GM12801 (cell line): ENCODE data around the gene ZDHHC22.

Experiments
- TF ChIP-seq, protein P1 (sequence below): IDR thresholded peaks from one replicate; pipeline ENCODE4 v1.5.1; 2011; ENCODE audit warnings: control low read depth; ENCODE audit not compliant: insufficient read length; ENCODE audit errors: extremely low read depth

ZDHHC22 gene

DNA sequence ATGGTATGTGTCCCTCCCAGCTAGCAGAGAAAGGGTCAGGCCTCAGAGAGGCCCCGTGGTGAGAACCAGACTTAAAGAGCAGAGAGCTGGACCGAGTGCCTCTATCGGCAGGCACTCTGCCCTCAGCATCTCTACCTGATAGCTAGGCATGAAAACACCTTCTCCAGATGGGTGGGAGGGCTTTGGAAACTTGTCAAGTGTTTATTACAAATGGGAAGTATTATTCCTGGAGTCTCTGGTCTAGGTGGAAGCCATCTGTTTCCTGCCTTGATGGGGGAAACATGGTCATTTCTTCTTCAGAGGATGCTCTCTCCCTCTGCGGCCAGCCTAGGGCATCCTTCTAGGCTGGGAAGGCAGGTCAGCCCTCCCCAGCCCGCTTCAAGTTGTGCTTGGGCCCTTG, 42.3 kb upstream of the ZDHHC22 start:
- TF ChIP-seq, protein P1, sequence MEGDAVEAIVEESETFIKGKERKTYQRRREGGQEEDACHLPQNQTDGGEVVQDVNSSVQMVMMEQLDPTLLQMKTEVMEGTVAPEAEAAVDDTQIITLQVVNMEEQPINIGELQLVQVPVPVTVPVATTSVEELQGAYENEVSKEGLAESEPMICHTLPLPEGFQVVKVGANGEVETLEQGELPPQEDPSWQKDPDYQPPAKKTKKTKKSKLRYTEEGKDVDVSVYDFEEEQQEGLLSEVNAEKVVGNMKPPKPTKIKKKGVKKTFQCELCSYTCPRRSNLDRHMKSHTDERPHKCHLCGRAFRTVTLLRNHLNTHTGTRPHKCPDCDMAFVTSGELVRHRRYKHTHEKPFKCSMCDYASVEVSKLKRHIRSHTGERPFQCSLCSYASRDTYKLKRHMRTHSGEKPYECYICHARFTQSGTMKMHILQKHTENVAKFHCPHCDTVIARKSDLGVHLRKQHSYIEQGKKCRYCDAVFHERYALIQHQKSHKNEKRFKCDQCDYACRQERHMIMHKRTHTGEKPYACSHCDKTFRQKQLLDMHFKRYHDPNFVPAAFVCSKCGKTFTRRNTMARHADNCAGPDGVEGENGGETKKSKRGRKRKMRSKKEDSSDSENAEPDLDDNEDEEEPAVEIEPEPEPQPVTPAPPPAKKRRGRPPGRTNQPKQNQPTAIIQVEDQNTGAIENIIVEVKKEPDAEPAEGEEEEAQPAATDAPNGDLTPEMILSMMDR: no peak

DNA sequence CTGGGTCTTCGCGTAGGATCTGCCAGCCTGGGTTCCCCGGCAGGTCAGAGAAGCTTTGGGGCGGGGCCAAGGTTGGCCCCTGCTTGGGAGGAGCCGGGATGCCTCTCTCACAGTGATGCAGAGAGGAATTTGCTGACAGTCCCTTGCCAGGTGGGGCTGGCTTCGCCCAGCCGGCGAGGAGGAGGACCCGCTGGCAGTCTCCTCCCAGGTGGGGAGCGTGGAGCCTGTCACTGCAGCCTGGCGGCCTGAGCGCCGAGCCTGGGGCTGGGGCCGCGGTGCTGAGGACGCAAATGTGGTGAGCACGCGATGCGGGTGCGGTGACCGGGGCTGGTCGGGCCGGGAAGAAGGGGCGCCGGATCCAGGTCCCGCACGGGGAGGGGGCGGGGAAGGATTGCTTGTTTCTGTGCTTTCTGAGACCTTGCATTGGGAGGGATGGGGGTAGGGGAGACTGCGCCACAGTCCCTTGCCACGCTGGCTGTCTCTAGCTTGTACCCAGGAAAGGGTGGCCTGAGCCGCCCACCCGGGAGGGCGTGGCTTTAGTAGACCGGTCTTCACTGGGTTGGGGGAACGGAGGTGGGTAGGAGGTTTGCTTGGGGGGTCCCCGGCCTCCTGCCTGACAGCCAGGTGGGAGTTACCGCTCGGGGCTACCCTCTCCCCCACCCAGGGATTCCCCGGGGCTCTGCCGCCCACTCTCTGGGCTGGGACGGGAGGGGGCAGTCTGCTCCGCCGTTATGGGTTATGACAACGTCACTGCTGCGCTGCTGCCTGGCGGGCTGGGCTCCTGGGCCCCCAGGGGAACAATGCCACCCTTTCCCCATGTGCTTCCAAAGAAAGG, 40.2 kb upstream of the ZDHHC22 start, which contains the start of gene TMEM63C:
TSS of gene TMEM63C (plus strand) at position 196 of the 835 bp plus-strand sequence. CDS start 37,016 bp downstream, outside the sequence.
- TF ChIP-seq, protein P1: no peak

DNA sequence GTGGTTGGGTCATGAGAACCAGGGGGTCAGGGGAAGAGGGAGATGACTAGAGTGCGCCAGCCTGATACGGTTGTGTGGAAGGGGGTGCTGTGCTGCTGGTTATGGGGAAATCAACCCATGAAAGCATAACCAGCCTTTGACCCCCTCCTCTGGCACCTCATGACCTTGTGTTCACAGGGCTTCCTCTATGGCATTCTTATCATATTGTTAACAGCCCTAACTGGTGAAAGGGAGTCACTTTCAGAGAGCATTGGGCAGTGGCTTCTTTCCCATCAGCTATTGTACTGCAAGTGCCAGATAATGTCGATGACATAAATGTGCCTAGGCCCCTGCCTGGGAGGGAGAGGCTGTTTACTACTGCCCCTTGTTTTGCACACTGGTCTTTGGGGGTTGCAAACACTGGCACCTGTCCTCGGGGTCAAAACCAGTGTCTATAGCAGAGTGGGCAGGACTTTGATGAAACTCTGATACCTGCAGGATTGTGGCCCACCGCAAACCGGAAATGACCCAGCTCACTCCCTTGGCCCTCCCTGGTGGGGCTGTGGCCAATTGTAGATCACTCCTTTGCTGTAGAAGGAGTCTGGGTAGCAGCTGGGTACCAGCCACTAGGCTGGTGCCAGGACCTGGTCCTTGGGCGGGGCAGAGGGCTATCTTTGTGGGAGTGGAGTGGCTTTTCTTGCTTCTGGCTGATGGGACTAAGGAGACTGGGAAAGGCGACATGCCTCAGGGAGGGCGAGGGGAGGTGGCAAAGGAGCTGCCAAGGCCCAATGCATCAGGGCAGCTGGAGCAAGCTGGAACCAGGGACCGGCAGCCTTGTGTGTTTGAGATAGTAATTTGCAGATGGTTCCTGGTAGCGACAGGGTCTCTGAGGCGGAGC, 39.4 kb upstream of the ZDHHC22 start:
- TF ChIP-seq, protein P1: no peak

DNA sequence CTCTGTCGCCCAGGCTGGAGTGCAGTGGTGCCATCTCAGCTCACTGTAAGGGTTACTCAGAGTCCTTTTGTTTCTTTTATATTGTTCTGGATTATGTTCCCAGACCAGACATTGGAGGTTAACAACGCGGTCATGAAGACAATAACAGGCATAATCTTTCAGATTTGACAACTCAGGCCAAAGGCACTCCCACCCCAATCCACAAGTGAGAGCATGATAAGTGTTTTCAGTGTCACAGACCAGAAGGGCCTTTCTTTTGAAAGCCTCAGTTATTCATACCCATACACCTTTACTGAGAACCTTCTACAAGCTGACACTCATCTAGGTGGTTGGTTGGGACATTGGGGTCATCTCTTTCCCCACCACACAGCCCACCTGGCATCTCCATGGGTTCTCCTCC, 37.1 kb upstream of the ZDHHC22 start:
- TF ChIP-seq, protein P1: no peak

DNA sequence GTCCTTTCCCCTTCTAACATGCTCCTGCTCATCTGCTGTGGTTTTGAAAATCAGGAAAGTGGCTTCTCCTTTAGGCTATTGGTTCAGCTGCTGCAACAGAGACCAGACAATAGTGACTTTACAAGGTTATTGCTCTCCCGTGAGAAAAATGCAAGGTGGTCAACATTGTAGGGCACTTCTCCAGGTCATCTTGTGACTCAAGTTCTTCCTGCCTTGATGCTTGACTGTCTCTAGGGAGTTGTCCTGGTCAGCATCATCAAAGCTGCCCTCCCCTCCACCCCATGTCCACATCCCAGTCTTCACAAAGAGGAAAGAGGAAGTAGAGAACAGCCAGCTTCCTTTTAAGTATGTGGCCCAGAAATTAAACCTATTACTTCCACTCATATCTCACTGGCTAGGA, 36.1 kb upstream of the ZDHHC22 start:
- TF ChIP-seq, protein P1: no peak

DNA sequence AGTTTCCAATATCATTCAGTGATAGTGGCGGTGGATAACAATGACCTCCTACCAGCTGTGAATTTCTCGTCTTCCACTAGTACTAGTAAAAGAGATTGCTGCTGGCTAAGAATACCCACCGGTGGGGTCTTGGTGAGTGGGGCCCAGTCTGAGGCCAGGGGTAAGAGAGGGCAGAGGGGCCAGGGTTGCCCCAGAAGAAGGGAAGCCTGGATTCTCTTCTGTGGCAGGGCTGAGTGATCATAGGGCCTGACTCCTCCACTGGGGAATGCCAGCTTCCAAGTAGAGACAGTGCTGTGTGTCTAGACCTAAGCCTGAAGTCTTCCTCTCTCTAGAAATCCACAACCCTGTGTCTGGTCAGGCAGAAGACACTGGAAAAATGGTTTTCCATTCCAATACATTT, 34.3 kb upstream of the ZDHHC22 start:
- TF ChIP-seq, protein P1: no peak

DNA sequence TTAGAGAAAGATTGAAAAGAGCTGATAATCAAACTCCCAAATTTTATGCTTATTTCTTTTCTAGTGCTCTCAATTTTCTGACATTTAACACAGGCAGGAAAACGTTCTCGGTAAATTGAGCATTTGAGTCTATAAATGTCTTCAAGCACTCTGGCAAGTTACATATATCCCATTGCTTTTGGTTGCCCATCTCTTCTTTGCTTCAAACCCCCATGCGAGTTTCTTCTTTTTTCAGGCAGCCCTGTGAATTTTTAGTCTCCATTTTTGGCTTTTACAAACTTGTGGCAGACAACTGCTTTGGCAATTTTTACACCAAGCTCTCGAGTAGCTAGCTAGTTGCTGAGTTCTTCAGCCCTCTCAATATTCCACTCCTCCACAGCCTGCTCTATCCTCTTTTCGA, 31.3 kb upstream of the ZDHHC22 start:
- TF ChIP-seq, protein P1: no peak
